Panc1 (cell line): ENCODE measurements around the gene SLC36A3. TPM values are rescaled to one million over a fixed set of nuclear protein-coding genes. Genes with fewer than 3 reads are reported as not detected.

ENCODE experiments used
- ATAC-seq: fragments of 200-7000 bp; cut with Tn5 transposase; 2 replicates; pipeline ENCODE4 v1.9.1; 2020; ENCODE audit warnings: mild to moderate bottlenecking, moderate library complexity
- BruUV-seq: library from RNA; stranded (reverse); fragments of 400-500 nt; replicated peaks from 2 replicates; lab custom pipeline; 2021; lab: Mats Ljungman, UMichigan
- CTCF ChIA-PET: fragments of 300-600 bp; sonication (Branson Sonifier 250); formaldehyde crosslinking; loops from one replicate; lab custom pipeline; 2022; ENCODE audit warnings: antibody characterized with exemption; lab: Charles Lee
- POLR2A ChIA-PET: fragments of 300-600 bp; sonication (Branson Sonifier 250); formaldehyde crosslinking; loops from one replicate; lab custom pipeline; 2022; ENCODE audit warnings: antibody characterized with exemption; lab: Charles Lee
- DNase-seq: peaks from one replicate; pipeline ENCODE4 v3.0.0-alpha.2; 2010; ENCODE audit warnings: low read depth, low spot score
- H3K27ac ChIP-seq: 2 replicates; pipeline ENCODE4 v1.5.1; 2011; ENCODE audit warnings: mild to moderate bottlenecking, low read length, inconsistent platforms
- H3K27me3 ChIP-seq: fragments of 200-500 bp; sonication (Bioruptor generic); 2 replicates; pipeline ENCODE4 v1.6.0; 2014; ENCODE audit warnings: low read length, inconsistent platforms; ENCODE audit not compliant: control insufficient read depth, insufficient read depth
- H3K36me3 ChIP-seq: fragments of 200-500 bp; sonication (Bioruptor generic); 2 replicates; pipeline ENCODE4 v1.5.1; 2014; ENCODE audit warnings: inconsistent platforms, mild to moderate bottlenecking, low read length, moderate library complexity; ENCODE audit not compliant: control insufficient read depth, insufficient read depth
- H3K4me1 ChIP-seq: 2 replicates; pipeline ENCODE4 v1.5.1; 2011; ENCODE audit warnings: inconsistent platforms, mild to moderate bottlenecking, low read length, moderate library complexity; ENCODE audit not compliant: control insufficient read depth, insufficient read depth
- H3K4me3 ChIP-seq, 2 experiments: 2 replicates each; pipeline ENCODE4 v1.5.1; 2011 to 2012; ENCODE audit warnings: low read depth in 2 of 2, low read length in 2 of 2, mild to moderate bottlenecking in 2 of 2, inconsistent platforms in 1 of 2, moderate library complexity in 1 of 2
- H3K9me3 ChIP-seq: fragments of 200-500 bp; sonication (Bioruptor generic); 2 replicates; pipeline ENCODE4 v1.5.1; 2014; ENCODE audit warnings: low read depth, mild to moderate bottlenecking, inconsistent platforms, low read length, moderate library complexity; ENCODE audit not compliant: control insufficient read depth, insufficient read depth
- CTCF ChIP-seq: fragments of 450-650 bp; IDR thresholded peaks from 2 replicates; pipeline ENCODE4 v1.5.1; 2017; ENCODE audit warnings: mild to moderate bottlenecking
- POLR2AphosphoS5 ChIP-seq: IDR thresholded peaks from 2 replicates; pipeline ENCODE4 v1.6.1; 2012; ENCODE audit warnings: mild to moderate bottlenecking, low read depth, low read length, moderate library complexity
- REST ChIP-seq, 2 experiments: IDR thresholded peaks; 2 replicates each; pipeline ENCODE4 v1.6.1; 2011 to 2012; ENCODE audit warnings: low read depth in 2 of 2, control low read depth in 1 of 2, low read length in 1 of 2, mild to moderate bottlenecking in 1 of 2, moderate library complexity in 1 of 2; ENCODE audit not compliant: insufficient read depth in 1 of 2
- SIN3A ChIP-seq: IDR thresholded peaks from 2 replicates; pipeline ENCODE4 v1.6.1; 2012; ENCODE audit warnings: low read depth, mild to moderate bottlenecking, low read length, moderate library complexity, borderline replicate concordance; ENCODE audit not compliant: insufficient read depth
- TCF7L2 ChIP-seq: IDR thresholded peaks from 2 replicates; pipeline ENCODE4 v1.6.1; 2011; ENCODE audit warnings: mild to moderate bottlenecking, low read depth, low read length, inconsistent platforms
- in situ Hi-C: cut with HindIII; loops from 2 replicates; pipeline ENCODE4 v1.10.0; 2016; ENCODE audit warnings: low sequenced_read_pairs, low pct_unique_long_range_greater_than_20kb
- intact Hi-C: fragments of 100-400 bp; cut with micrococcal nuclease; formaldehyde crosslinking; loops from one replicate; pipeline ENCODE4 v1.10.0; 2022; ENCODE audit not compliant: unreplicated experiment
- total RNA-seq: library from RNA; stranded (reverse); gene quantifications from one replicate; pipeline ENCODE4 v1.2.1, GENCODE V29; 2021; ENCODE audit not compliant: unreplicated experiment

The SLC36A3 gene
- total RNA-seq, 1 experiment from 2014 or later = not detected

DNA sequence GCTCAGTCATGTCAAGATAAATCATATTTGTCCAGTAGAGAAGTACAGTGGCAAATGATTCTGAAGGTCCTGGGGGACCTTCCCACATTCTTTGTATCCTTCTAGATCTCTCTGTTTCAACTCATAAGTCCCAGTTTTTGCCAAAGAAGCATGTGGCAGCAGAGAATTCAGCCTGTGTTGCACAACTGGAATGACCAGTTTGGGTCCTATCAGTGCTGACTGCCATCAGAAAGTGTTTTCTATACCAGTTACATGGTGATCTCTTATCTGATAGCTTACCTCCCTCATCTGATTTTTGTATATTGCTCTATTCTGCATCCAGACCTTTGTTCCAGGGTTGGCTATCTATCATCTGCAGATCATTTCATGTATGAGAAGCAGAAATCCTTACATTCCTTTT lies 28.9 kb downstream of the SLC36A3 start:
- TF ChIP-seq CTCF (no peak), TCF7L2 (no peak), SIN3A (no peak), REST (IDR thresholded peaks at IDR 0.05; ENCODE audit: insufficient read depth in 1 of 2, low read depth in 2 of 2, low read length in 1 of 2) (no peak), POLR2AphosphoS5 (no peak)
- in situ Hi-C loops (no loop called here), intact Hi-C loops (no loop called here)
- H3K36me3 ChIP-seq = no peaks in the 10 kb centered on the region
- no peak overlapping the region for H3K27ac ChIP-seq
- H3K4me3 ChIP-seq = no peak overlapping the region
- no peak for ATAC-seq
- ChIA-PET CTCF (interaction anchor here (0.7 kb wide), 1 partner anchor 24 kb away, joined by 4 read pairs; no protein-coding TSS in a partner anchor), POLR2A (no interaction called here)
- H3K9me3 ChIP-seq = no peaks in the 10 kb centered on the region
- H3K4me1 ChIP-seq = no peaks in the 10 kb centered on the region
- no TSS peak for BruUV-seq
- no peak for DNase-seq
- no peaks in the 10 kb centered on the region for H3K27me3 ChIP-seq

DNA sequence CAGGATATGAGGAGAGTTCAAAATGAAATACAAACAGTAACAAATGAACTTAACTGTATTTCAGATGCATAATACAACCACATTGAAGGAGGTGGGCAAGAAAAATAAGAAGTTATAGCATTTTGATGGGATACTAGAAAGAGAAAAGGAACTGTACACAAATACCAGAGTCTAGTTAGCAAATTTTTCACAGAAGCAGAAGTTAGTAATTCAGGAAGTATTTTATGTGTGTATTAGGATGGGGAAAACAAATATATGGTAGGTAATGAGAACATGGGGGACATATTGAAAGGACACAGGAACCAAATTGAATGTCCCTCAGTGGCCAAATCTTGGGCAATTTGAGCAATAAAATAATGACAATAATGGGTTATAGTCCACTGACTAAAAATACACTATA lies 32.2 kb downstream of the SLC36A3 start:
- intact Hi-C loops = no loop called here
- DNase-seq (no peak), ATAC-seq (no peak)
- POLR2A ChIA-PET = no interaction called here
- Histone ChIP-seq H3K4me1 (no peaks in the 10 kb centered on the region), H3K36me3 (no peaks in the 10 kb centered on the region), H3K27ac (no peak overlapping the region), H3K27me3 (no peaks in the 10 kb centered on the region), H3K4me3 (no peak overlapping the region), H3K9me3 (no peaks in the 10 kb centered on the region)
- in situ Hi-C loops = no loop called here
- CTCF ChIA-PET = no interaction called here
- no TSS peak for BruUV-seq
- TF ChIP-seq REST (IDR thresholded peaks at IDR 0.05; ENCODE audit: insufficient read depth in 1 of 2, low read depth in 2 of 2, low read length in 1 of 2) = no peak
- no peak for TF ChIP-seq POLR2AphosphoS5
